ENCODE measurements around the gene PDGFRB. TPM values are rescaled to one million over a fixed set of nuclear protein-coding genes. Genes with fewer than 3 reads are reported as not detected.

The PDGFRB gene
- total and polyA plus RNA-seq, 9 of the 15 experiments (the other 6 are each of a cell fraction or from before 2014, with no cell fraction given), result 0.01 to 1.5 (median 0.09) TPM; not detected in 3

GRCh38 chr5:150075806-150076205 is 79.8 kb downstream of the PDGFRB start:
- Histone ChIP-seq H3K4me3 (no peak overlapping the region), H3K36me3 (ENCODE audit: control insufficient read depth, insufficient read depth, low read length) (no peaks in the 10 kb centered on the region), H3K79me2 (ENCODE audit: control insufficient read depth, insufficient read depth, low read length) (no peaks in the 10 kb centered on the region), H4K20me1 (replicated peaks; ENCODE audit: control insufficient read depth, insufficient read depth, low read length) (peaks cover 12% of the 10 kb centered on the region; the same call in 1 of the 2 replicates), H3K9me1 (ENCODE audit: control insufficient read depth, insufficient read depth, low read length) (no peaks in the 10 kb centered on the region), H3K27ac (ENCODE audit: extremely low read depth, low read depth, low read length) (no peak overlapping the region), H3K4me1 (replicated peaks in 1 of 2; ENCODE audit: control insufficient read depth in 2 of 2, insufficient read depth in 2 of 2, low read length in 2 of 2) (peaks cover 0 to 4% of the 10 kb centered on the region in 2 experiments; a peak in 2 of 5 replicates), H3K4me2 (ENCODE audit: insufficient read depth, low read length) (no peak overlapping the region; the same call in 1 of the 2 replicates), H3K9ac (ENCODE audit: insufficient read depth in 1 of 2, low read depth in 2 of 2, low read length in 2 of 2) (no peak overlapping the region), H2AFZ (ENCODE audit: low read depth, low read length) (no peak overlapping the region), H3K27me3 (ENCODE audit: control insufficient read depth in 2 of 2, insufficient read depth in 2 of 2, low read length in 2 of 2) (peaks cover 26 to 72% of the 10 kb centered on the region in 2 experiments), H3K9me3 (replicated peaks; ENCODE audit: control insufficient read depth, insufficient read depth, low read depth, low read length) (no peaks in the 10 kb centered on the region)
- peak in 2 of 4 experiments; percentile 27 to 40 for DNase-seq (ENCODE audit: extremely low read depth in 1 of 4, low spot score in 3 of 4)
- ChIA-PET CTCF (ENCODE audit: low intra/inter-chr PET ratio) (interaction anchor here (0.6 kb wide), 1 partner anchor 22 kb away, joined by 3 read pairs; no protein-coding TSS in a partner anchor), POLR2A (interaction anchor here (0.6 to 1.3 kb wide), 5 partner anchors 21 to 627 kb away, joined by 3 to 5 read pairs (median 3); no protein-coding TSS in a partner anchor)
- intact Hi-C loops (cut with micrococcal nuclease) (loop anchor here (10.0 kb wide), 1 partner anchor 49 kb away; no protein-coding TSS in a partner anchor), in situ Hi-C loops (cut with MboI) (no loop called here)
- FAIRE-seq, result peak; percentile 49
- 0% methylated on average over 4 of the region's 4 CpGs for WGBS (ENCODE audit: insufficient coverage, low coverage, missing lambda C conversion rate)
- peak; percentile 85 for ATAC-seq
- BruUV-seq (replicated peaks), result no TSS peak
- TF ChIP-seq MCM5 (IDR thresholded peaks at IDR 0.05; ENCODE audit: low read depth) (no peak), PCBP1 (IDR thresholded peaks at IDR 0.05; ENCODE audit: low read depth, low read length, poor library complexity, severe bottlenecking) (no peak), ZNF175 (CRISPR knock-in tag; IDR thresholded peaks at IDR 0.05; ENCODE audit: low read depth) (no peak), RBM17 (IDR thresholded peaks at IDR 0.05; ENCODE audit: borderline replicate concordance, low read depth, low read length) (no peak), REST (IDR thresholded peaks at IDR 0.05; ENCODE audit: borderline replicate concordance) (no peak), REST (CRISPR knock-in tag; IDR thresholded peaks at IDR 0.05; ENCODE audit: low read depth) (no peak), ZSCAN32 (CRISPR knock-in tag; IDR thresholded peaks at IDR 0.05) (no peak), EP400 (IDR thresholded peaks at IDR 0.05) (no peak), CTCF (IDR thresholded peaks at IDR 0.05 in 2 of 3, conservative IDR thresholded peaks at IDR 0.05 in 1 of 3; ENCODE audit: insufficient read depth in 2 of 3, low read depth in 1 of 3, low read length in 3 of 3) (peak; percentile 36 to 46 (median 38); a peak in 3 of 6 replicates), ZBTB7A (IDR thresholded peaks at IDR 0.05; ENCODE audit: borderline replicate concordance, control insufficient read depth, low read depth, low read length) (no peak), PKNOX1 (IDR thresholded peaks at IDR 0.05) (peak; percentile 51), BCOR (IDR thresholded peaks at IDR 0.05) (no peak)
